ENCODE results near the gene RXFP3.

Gene RXFP3

DNA sequence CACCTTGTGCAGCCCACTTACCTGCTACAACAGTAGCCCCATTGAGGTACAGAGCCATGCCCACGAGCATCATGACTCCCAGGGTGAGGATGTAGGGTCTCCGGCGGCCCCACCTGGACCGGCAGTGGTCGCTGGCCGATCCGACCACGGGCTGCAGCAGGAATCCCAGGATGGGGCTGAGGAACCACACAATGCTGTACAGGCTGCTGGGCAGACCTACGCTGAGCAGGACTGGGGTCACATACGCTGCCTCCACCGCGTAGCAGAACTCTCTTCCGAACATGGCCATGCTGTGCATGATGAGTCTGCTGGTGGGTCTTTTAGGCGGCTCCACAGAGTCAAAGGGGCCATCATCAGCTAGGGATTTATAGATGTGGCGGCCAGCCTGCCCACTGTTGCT lies 48.0 kb downstream of the RXFP3 start:
- DNase-seq, result no peak

DNA sequence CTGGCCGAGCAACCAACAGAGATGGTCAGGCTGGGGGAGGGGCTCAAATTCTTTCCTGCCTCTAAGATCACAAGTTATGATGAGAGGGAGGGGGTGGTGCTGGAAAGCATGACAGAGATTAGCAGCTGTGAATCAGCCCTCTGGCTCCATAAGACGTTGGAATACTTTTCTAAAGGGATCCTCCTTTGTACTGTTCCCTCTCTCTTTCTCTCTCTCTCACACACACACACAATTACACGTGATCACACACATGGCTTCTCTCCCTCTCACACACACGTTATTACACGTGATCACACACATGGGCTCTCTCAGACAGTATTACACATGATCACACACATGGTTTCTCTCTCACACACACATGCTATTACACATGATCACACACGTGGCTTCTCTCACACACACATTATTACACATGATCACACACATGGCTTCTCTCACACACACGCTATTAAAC lies 48.5 kb downstream of the RXFP3 start, which contains the start of gene SLC45A2:
TSS of gene SLC45A2 (minus strand) at position 23 of the 454 bp plus-strand sequence. CDS start 110 bp downstream, outside the sequence.
- DNase-seq, result no peak

DNA sequence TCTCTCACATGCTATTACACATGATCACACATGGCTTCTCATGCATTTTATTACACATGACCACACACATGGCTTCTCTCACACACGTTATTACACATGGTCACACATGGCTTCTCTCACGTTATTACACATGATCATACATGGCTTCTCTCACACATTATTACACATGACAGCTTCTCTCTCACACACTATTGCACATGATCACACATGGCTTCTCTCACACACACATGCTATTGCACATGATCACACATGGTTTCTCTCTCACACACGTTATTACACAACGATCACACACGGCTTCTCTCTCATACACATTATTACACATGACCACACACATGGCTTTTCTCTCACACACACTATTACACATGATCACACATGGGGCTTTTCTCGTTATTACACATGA lies 49.3 kb downstream of the RXFP3 start:
- DNase-seq, result no peak

Measured in NCI-H524 treated with DMSO at 0.1 percent for 48 hours (cell line).